ENCODE data around the gene PARVA. TPM values are rescaled to one million over a fixed set of nuclear protein-coding genes. Genes with fewer than 3 reads are reported as not detected.
"Not testable (repeated sequence)": the region's sequence is repeated elsewhere in the genome, so short reads cannot be mapped to it uniquely, and the experiment has no call there.

Gene PARVA
- polyA plus RNA-seq, 5 donors, result 84.7 to 105 (median 89.8) TPM

DNA sequence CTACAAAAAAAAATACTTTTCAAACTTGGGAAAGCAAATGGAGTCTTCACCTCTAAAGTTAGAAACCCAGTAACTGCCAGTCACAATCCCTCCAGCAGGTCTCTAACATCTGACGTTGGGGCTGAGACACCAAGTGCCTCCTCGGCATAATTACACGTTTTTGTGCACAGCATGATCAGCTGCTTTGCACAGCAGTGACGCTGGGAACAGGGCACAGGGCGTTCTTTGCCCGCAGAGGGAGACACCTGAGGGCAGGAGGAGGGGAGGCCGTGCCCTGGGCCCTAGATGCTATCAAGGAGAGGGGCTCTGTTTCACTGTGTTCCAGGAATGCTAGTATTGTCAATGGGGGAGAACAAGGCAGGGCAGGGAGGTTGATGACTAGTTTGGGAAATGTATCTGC lies 120.1 kb downstream of the PARVA start:
- DNase-seq, result no peak

DNA sequence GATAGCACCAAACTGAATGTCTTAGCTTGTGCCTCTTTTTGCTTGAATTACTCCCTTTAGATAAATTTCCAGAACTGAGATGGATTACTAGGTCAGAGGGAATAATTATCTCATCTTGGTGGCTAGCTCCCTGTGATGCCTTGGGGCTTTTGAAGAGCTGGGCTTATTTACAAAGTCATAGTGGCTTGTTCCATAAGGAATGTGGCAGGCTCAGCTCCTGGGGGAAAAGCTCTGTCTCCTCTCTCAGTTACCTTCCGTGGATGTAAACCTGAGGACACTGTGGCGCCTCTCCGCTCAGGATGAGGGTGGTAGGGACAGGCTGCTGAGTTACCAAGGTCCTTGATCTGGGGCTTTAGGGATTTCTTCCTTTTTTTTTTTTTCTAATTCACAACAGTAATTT lies 121.7 kb downstream of the PARVA start:
- no peak for DNase-seq

DNA sequence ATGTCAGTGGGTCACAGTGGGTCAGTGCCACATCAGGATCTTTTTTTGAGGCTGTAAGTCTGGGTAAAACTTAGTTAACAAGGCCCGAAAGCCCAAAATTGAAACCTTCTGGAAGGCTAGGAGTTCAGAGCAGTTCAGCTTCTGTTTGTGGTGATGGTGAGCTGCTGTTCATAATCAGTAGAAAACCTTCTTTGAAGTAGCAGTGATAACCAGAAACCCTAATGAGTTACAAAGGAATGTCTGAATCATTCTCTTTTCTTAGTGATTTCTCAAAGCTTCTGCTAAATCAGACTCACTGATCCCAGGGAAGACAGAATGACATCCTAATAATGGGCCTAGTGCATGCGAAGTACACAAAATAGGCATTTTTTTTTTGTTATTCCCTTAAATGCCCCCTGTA lies 124.7 kb downstream of the PARVA start:
- DNase-seq, result no peak

DNA sequence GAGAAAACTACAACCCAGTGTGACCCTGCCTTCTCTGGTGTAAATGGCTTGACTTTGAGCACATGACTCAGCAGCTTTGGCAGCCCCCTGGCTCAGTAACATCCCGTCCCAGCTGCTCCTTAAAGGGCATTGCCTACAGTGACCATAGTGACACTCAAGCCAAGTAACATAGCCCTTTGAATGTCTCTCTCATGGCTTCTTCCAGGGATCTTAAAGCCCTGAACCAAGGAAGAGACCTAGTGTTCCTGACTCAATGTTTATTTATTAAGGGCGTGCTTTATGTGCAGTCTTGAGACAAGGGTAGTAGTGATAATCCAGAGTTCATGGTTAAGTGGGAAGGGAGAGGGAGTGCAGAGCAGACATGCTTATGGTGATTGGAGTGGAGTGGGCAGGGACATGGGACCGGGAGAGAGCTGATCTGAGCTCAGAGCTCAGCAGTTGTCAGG lies 125.7 kb downstream of the PARVA start:
- no peak for DNase-seq

DNA sequence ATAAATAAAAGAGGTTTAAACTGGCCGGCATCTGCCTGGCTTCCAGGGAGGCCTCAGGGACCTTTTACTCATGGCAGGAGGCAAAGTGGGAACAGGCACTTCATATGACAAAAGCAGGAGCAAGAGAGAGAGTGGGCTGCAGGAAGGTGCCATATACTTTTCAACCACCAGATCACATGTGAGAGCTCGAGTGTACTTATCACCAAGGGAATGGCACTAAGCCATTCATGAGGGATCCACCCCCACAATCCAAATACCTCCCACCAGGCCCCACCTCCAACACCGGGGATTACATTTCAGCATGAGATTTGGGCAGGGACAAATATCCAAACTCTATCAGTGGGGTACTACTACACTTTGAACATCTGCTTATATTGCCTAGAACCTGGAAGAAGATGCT lies 126.5 kb downstream of the PARVA start:
- DNase-seq, result no peak

DNA sequence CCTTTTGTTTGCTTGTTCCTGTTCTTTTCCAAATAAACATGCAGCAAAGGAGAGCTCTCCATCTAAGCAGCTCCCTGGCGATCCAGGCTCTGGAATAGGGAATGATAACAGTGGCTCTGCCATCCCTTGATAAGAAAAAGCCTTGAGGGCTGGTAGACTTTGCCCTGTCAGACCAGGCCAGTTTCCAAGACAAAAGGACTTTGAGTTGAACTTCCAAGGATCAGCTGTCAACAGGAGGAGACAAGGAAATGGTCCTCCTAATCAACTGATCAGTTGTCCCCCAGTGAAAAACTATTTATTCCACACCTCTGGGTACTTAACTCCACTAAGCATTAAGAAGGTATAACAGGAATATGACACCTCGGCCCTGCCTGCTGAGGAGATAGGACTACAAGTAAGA lies 127.8 kb downstream of the PARVA start:
- no peak for DNase-seq

DNA sequence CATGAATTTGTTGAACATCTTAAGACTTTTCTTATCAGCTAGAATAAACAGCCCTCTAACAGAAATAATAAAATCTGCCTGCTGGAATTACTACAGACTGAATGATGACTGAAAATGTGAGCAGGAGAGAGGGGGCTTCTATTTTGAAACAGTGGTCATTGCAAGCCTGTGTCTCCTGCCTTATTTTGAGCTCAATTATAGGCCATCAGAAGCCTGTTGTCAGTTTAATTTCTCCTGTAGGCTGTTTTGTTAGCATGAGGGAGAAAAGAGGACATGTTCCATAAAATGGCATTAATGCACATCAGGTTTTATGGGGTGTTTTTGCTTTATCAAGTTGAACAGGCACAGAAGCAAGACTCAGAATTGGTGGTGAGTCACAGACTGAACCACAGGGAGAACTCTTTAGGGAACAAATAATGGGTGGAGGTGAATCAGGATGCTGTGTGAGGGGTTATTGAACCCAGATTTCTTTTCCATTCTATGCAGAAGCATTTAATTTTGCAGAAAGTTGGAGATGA lies 129.1 kb downstream of the PARVA start:
- DNase-seq, result peak in 1 of 2 donors; percentile 42

DNA sequence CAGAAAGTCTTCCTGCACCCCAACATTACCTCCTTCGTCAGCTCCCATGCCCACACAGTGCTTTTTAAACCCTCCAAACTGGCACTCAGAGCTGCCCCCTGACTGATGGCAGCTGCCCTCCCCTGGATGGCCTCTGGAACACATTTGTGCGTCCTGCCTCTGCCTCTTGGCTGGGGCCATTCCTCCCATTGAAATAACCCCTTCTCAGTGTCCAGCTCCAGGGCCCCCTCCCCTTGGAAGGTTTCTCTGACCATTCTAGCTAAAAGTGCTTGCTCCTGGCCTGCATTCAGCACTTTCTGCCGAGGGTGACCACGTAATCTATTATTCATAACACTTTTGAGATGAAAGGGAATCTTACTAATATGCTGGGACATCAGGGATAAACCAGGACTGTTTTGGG lies 130.0 kb downstream of the PARVA start:
- DNase-seq, result no peak

DNA sequence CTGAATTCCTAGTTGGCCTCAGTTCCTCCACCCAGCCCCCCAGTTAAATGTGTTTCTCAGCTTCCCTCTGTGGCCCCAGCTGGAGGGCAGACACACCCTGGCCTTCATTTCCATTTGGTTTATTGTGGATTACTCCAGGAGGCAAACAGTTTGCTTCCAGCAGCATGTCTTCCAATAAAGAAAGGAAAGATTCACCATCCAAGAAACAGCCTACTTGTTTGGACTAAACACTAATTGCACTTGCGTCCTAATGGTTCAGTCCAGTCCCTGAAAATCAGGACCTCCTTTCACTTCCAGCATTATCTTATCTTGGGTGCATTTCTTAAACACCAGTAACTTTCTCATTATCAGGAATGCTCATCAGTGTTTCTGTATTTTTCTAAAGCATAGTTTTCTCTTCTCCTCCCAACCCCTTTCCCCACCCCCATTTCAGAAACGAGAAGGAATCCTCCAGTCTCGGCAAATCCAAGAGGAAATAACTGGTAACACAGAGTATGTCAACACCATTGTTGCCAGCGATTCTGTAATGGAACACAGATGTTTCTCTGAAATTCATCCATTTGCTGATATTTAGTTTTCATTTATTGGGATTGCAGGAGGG lies 130.9 kb downstream of the PARVA start:
- peak; percentile 79 to 88 for DNase-seq

DNA sequence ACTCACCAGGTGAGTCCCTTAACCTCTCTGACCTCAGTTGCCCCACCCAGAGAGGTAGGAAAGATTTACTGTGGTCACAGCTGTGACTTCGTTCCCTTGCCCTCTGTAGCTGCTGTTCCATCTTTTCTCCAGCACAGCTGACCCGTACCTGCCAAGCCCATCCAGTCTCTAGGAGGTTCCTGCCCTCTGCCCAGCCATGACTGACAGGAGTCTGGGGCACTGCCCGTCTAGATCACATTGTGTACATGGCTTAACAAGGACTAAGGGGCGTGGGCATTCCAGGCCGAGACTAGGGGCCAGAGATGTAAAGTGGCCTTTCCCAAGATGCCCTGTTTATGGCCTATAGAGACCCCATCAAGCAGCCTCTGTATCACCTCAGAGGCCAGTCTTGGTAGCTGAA lies 132.0 kb downstream of the PARVA start:
- DNase-seq, result no peak

DNA sequence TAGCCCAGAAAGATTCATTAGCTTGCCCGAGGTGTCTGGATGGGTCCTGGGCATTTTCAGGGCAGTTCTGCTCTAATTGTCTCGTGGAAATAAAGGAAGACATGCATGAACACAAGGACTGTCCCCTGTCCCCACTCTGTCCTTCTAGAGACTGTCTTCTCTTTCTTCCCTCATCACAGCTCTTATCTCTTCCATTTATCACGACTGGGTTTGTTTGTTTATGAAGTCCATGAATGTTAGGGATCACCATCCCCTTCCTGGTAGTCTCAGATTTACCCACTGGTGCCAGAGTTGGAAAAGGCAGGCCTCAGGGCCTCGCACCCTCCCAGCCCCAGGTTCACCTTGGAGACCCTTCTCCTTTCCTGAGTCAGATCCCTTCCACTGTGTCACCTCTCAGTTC lies 134.8 kb downstream of the PARVA start:
- DNase-seq, result no peak

DNA sequence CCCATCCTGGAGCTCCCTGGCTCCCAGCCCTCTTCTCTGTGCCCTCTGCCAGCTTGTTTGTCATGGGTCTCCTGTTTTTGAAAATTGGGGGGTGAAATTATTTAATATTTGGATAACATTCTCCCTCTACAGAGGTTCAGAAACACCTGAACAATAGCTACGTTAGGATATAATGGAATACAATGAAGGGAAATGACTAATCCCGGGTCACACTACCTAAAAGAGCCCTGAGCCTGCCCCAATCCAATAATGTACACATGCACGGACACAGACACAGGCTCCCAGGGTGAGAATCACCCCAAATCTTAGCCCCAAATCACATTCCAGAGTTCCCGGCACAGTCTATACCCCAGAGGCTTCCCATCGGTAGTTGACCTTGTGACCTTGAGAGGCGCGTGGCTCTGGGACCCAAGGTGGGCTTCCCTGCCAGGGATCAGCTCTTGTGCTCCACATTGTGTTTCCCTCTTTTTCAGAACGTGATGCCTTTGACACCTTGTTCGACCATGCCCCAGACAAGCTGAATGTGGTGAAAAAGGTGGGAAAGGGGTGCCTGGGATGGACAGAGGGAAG lies 135.5 kb downstream of the PARVA start:
- DNase-seq, result no peak

DNA sequence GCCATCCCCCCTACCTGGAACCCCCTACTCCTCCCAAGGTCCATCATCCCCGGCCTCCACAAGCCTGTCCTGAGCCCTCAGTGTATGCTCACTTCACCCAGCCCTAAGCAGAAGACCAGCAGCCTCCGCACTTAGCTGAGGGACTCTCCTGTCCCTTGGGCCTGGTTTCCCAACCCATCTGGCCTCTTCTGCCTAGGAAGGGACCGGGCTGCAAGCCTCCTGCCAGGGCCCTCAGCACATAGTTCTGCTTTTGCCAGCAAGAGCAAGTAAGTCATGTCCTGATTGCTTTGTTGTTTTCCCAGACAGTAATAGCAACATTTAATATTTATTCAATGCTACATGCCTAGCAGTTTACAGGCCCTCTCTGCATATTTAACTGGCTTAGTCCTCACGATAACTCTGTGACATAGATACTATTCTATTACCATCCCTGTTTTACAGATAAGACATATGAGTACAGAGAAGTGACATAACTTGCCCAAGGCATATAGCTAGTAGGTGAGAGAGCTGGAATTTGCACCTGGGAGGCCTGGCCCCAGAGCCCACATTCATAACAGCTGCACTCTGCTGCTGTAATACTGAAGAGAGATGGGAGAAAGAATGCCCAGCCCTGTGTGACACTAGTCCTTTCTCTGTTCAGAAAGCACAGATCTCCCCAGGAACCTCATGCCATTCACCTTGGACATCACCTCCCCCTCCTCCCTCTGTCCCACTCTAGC lies 139.2 kb downstream of the PARVA start:
- DNase-seq, result no peak

DNA sequence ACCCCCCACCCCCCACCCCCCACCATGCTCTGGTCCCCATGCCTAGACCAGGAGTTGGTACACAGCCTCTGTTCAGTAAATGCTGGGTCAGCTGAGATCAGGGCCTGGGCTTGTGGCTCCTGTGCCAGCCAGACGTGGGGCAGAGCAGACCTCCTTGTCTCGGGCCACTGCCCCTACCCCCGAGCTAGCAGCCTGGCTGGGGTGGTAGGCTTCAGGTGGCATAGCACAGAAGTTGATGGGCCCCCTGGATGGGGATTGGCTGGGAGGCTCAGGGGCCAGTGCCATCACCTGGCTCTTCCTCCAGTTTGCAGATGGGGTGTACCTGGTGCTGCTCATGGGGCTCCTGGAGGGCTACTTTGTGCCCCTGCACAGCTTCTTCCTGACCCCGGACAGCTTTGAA lies 139.9 kb downstream of the PARVA start:
- no peak for DNase-seq

DNA sequence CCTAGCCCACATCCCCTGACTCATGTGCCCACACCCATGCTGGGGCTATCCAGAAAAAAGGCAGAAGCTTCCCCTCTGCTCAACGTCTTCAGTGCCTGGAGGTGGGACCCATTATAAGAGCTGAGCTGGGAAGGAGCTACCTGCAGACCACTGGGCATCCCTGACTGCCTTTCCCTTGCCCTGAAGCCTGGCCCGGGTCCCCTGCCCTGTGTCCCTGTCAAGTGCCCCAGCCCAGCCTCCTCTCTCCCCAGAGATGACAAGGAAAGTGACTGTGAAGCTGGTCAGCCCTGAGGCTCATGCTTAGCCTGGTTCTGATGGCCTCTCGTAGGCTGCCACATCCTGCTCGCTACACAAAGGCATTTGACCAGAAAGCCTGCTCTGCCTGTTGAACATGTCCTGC lies 140.4 kb downstream of the PARVA start:
- DNase-seq, result no peak

DNA sequence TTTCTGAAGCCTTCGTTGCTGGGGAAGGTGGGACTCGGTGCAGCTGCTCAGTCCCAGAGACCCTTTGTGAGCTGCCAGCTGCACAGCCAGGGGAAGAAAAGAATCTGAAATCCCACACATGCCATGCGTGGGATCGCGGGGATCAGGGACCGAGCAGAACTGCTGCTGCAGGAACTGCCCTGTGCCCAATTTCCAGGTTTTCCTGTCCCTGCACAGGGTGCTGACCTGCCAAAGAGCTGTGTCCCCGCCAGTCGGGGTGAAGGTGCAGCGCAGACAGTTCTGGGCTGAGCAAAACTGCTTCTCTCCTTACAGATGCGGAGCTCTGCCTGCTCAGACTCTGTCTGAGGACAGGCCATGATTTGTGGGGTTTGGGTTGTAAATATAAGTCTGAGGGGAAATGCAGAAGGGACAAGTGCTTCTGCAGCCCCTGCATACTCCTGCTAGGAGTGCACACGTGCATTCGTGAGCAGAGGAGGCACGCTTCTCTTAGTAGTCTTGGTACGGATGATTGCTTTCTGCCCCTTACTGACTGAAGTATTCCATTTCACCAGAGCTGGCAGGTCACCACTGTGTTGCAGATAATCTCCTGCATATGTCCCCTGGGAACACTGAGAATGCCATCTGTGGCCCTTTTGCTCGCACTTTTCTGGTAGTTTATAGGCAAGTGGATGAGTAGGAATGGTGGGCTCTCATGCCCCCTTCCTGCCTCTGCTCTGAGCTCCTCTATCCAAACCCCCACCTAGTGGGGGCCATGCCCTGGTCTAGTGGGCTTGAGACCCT lies 141.4 kb downstream of the PARVA start:
- DNase-seq, result no peak

DNA sequence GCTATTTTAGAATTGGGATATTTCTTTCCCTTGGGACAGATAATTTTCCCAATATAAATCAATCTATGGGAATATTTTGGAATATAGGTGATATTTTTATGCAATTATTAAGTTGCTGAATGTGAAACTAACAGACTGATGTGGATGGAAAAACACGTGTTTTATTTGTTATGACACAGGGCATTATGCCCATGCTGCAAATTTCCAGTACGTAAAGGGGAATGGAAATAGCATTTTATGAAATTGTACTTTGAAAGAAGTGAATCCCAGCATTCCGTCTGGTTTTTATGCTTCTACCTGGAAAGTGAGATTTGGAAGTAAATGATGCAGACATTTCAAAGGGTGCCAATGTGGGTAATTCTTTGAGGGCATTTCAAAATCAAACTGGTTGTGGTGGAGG lies 142.7 kb downstream of the PARVA start:
- no peak for DNase-seq

DNA sequence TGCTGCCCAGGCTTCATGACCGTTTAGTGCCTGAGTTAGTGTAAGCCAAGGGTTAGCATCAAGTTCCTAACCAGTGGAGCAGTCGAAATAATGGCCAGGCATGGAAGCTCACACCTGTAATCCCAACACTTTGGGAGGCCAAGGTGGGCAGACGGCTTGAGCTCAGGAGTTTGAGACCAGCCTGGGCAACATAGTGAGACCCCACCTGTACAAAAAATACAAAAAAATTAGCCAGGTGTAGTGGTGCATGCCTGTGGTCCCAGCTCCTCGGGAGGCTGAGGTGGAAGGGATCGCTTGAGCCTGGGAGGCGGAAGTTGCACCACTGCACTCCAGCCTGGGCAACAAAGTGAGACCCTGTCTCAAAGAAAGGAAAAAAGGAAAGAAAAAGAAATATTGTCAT lies 143.2 kb downstream of the PARVA start:
- DNase-seq, result not testable (repeated sequence)

DNA sequence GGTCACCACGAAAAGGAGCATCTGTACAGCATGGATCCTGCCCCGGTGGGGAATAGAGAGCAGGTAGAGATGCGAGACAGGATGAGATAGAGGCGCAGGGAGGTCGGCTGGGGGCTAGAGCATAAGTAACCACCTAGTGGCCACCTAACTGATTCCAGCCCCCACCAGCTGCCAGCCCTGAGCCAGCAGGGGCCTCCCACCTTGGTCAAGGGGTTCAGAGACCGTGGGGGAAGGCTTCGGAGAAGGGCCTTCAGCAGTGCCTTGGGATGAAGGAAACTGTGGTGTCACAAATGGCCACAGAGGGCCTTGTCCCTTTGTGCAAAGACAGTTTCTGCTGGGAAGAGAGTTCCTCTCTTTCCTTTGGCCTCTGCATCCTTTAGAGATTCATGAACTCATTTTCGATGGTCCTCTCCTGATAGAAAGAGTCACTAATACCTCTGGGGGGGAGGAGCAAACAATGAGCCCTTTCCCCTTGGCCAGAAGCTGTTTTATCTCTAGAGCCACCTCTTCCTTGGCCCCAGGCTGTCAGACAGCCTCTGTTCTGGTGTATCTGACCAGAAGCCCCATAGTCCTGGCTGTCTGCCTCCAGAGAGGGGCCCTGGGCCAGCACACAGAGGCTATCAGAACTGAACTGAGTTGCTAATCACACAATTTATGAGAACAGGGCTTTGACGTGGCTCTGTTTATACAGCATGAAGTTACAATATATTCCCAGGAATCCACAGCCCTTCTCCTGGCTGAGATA lies 146.0 kb downstream of the PARVA start:
- no peak for DNase-seq

DNA sequence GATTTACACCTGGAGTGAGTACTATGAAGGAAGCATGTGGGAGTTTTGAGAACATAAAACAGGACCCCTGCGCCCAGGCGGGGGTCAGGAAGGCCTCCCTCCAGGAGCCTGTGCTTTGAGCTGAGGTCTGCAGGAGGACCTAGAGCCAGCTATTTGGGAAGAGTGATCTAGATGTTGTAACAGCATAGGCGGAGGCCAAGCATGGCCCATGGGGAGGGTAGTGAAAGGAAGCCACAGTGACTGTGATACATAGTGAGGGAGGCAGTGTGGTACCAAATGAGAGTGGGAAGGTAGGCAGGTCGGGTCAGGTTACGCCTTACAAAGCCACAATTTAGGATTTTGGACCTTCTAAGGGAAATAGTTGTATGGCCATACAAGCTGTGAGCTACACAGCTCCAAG lies 147.5 kb downstream of the PARVA start:
- DNase-seq, result no peak

DNA sequence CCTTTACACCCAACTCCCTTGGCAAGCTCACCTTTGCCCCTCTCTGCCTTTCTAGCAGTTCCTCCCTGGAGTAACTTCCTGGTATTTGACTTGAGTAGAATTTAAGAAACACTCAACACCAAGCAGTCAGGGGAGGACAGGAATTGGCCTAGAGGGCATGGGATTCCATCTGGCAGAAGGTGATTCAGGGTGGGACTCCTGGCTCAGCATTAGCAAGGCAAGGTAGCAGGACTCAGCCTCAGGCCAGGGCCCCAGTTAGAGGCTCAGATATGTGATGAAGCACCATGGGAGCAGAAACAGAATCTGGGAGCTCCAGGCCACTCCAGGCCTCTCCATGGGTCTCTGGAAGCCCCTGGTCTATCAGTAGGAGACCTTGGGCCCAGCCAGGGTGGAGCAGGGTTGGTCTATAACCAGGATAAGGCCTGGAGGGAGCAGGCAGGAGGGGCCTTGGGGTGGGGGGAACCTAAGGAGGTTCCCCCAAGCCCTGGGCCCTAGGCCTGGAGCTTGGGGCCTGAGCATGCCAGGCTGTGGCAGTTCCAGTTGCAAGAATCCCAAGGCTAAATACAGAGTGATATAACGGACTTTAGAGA lies 148.2 kb downstream of the PARVA start:
- no peak for DNase-seq

All from right lung (tissue), 5 donors.